ENCODE results near the gene FOXN4.
"Not testable (repeated sequence)": the region's sequence is repeated elsewhere in the genome, so short reads cannot be mapped to it uniquely, and the experiment has no call there.

The FOXN4 gene

DNA sequence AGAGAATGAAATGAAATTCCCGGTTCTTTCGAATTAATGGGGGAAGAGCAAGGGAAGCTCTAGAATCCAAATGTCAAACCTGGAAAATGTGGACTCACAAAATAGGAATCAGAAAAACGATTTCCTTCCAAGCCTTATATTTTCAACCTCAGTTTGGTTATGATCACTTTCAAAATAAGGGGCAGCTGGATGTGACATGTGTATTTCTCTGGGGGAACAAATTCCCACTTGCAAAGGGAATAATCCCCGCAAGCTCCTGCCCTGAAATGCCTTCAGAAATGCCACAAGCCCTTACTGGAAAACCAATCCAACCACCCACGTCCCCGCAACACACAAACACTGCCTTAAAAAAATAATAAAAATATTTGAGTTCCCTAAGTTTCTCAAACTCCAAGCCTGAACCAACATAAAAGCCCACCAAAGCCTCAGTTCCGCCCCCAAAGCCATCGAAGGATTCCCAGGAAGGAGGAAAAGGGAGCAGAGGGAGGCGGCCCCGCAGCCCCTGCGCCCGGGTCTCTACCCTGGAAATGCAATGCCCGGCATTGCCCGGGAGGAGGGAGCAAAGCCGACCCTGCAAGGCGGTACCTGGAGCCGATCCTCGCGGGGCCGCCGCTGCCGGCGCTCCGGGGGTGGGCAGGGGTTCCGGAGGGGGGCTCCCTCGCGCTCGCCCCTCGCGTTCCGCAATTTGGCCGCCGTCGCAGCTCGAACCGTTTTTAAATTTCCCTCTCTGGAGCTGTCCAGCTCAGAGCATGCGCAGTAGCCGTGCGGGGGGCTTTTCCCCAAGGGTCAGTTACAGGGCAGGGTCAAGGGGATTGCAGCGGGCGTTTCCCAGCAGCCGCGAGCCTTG lies at the start of gene FOXN4:
FOXN4 (minus strand) TSS at position 751 of the 847 bp plus-strand sequence. CDS start 963 bp downstream, outside the sequence.
- DNase-seq (ENCODE audit: low spot score), result no peak

DNA sequence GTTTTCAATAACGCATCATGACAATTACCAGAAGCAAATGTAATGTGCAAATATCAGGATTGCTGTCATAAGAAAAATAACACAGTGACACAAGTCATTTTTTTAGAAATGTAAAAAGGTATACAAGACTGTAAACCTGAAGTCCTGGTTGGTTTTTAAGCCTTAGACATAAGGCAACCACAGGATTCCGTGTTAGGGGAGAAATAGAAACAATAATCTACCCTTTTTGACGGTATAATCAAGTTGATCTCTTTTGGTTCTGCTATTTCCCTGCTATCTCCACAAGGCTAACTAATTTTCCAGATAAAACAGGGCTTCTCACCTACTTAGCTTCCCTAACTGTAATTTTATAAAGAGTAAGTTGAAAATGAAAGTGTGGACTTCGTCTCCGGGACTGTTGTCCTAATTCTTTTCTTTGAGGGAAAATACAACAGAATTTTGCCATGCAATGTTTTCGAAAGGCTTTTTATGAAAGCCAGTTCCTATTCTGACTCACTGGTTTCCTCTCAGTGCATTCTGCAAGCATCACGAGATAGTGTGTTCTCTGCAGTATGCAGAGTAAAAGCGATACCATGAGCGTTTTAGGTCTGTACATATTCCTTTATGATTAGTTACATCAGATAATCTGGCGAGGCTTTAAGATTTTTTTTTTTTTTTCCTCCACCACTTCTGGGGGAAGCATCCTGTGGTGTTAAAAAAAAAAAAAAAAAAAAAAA lies 49.2 kb upstream of the FOXN4 start:
- DNase-seq (ENCODE audit: low spot score), result peak; percentile 7

GRCh38 chr12:109357032-109357431 lies 47.9 kb upstream of the FOXN4 start:
- DNase-seq (ENCODE audit: low spot score), result no peak

DNA sequence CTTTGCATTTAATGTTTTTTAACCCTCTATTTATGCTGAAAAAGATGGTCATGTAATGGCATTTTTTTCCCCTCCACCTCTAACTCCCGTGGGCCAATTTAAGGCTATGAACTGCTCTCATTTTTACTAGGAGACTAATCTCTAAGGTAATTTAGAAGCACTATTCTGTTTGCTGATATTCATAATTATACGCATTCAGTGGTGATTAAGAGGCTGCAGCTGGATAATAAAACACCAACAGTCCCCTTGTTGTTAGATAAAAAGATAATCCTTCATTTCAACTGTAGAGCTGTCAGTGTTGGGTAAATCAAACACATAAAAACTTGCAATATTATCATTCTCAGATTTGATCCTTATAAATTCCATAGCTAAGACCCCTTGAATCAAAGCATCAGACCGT lies 47.5 kb upstream of the FOXN4 start:
- DNase-seq (ENCODE audit: low spot score), result no peak

- no peak for DNase-seq (ENCODE audit: low spot score)
These were observed 43.1 kb upstream of the FOXN4 start for GRCh38 chr12:109352184-109352583.

- DNase-seq (ENCODE audit: low spot score), result no peak
These were observed 38.5 kb upstream of the FOXN4 start, which contains the start of gene MYO1H for GRCh38 chr12:109347589-109347988. Gene MYO1H (plus strand): TSS chr12:109347900. CDS start chr12:109347961, 61 bp downstream.

- no peak for DNase-seq (ENCODE audit: low spot score)
These were observed 37.8 kb upstream of the FOXN4 start for GRCh38 chr12:109346920-109347319.

- DNase-seq (ENCODE audit: low spot score), result no peak
These were observed 36.3 kb upstream of the FOXN4 start for GRCh38 chr12:109345428-109345827.

GRCh38 chr12:109343677-109344076 lies 34.6 kb upstream of the FOXN4 start:
- no peak for DNase-seq (ENCODE audit: low spot score)

- DNase-seq (ENCODE audit: low spot score), result no peak
These were observed 27.5 kb upstream of the FOXN4 start for GRCh38 chr12:109336593-109336992.

DNA sequence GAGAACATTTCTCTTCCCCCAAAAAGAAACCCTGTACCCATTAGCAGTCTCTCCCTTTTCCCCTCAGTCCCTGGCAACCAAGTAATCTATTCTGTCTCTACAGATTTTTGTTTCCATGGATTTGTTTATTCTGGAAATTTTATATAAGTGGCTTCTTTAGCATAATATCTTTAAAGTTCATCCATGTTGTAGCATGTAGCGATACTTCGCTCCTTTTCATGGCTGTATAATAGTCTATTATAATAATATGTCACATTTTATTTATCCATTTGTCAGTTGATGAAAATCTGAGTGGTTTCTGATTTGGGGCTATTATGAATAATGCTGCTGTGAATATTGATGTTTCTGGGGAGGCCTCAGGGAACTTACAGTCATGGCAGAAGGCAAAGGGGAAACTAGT lies 25.8 kb upstream of the FOXN4 start:
- DNase-seq (ENCODE audit: low spot score), result no peak

DNA sequence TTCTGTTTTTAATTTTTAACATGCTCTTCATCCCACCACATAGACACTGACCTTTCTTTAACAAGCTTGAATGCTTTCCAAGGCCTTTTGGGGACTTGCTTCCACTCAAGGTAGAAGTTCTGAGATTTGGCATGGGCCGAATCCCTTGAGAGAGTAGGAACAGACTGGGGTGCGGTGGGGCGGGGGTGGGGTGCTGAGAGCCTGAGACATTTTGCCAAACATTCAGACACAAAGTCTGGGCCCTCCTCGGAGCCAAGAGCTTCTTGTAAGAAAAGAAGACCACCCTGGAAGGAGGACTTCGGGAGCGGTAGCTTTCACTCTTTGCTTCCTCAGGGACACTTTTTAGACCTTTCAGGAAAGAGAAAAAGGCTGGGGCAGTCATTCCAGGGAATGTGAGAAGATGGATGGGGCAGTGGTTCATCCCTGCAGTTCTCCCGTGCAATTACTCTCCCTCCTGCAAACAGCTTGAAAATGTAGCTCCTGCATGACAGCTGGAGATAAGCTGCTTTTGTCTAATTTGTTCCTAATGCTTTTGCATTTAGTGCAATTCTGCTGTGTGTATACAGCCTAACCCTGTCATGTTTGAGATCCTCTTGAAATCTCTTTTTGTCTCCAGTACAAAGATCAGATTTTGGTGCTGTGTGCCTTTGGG lies 22.3 kb upstream of the FOXN4 start:
- DNase-seq (ENCODE audit: low spot score), result no peak

- DNase-seq (ENCODE audit: low spot score), result no peak
These were observed 21.5 kb upstream of the FOXN4 start for GRCh38 chr12:109330282-109331230.

GRCh38 chr12:109329686-109330085 lies 20.6 kb upstream of the FOXN4 start:
- DNase-seq (ENCODE audit: low spot score), result no peak

DNA sequence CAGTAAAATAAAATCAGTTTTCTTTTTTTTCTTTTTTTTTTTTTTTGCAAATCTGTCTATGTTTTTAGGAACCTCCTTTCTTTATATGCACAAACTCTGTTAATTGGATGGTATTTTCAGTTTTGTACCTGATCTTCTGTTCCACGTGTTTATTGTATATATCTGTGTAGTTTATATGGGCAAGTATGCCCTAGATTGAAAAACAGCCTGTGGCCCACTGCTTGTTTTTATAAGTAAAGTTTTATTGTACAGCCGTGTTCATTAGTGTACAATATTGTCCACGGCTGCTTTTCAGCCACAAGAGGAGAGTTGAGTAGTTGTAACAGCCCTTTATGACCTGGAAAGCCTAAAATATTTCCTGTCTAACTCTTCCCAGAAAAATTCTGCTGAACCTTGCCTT lies 19.9 kb upstream of the FOXN4 start:
- DNase-seq (ENCODE audit: low spot score), result no peak

DNA sequence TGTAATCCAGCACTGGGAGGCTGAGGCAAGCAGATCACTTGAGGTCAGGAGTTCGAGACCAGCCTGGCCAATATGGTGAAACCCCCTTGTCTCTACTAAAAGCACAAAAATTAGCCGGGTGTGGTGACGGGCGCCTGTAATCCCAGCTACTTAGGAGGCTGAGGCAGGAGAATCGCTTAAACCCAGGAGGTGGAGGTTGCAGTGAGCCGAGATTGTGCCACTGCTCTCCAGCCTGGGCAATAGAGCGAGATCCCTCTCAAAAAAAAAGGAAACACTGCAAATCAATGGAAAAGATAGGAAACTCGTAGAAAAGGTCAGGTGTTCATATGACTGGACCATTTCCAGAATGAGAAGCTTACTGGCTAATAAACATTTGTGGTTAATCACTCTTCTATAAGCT lies 12.2 kb upstream of the FOXN4 start:
- DNase-seq (ENCODE audit: low spot score), result not testable (repeated sequence)

- no peak for DNase-seq (ENCODE audit: low spot score)
These were observed 1.4 kb upstream of the FOXN4 start for GRCh38 chr12:109310247-109311125.

DNA sequence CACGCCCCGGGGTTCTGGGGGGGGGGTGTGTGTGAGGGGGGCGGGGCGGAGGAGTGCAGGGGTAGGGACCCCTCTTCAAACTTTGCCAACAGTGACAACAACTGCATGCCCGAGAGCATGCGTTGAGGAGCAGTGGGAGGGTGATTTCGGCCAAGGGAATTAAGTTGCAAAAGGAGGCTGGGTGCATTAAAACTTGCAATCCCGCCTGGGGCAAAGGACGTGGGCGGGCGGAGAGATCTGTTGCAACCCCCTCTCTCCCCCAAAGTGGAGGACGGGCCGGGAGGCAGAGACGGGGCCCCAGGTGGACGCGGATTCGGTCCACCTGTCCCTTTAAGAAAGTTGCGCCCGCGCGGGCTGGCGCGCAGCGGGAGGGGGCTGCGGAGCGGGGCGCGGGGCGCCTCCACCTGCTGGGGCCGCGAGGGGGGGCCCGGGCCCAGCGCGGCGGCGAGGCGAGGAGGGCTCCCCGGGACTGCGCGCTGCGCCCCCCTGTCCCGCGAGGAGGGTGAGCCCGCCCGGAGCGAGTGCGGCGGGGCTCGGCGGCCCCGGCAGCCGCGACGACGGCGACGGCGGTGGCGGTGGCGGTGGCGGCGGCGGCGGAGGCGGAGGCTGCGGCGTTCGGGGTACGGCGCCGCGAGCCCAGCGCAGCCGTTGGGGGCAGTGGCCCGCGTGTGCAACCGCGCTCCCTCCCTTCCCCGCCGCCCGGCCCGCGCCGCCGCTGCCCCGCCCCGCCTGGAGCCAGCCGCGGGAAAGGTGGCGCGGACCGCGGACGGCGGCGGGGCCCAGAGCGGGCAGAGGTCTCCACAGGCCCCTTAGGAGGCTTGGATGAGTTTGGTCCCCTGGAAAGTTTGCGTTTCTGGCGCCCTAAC lies 530 bp upstream of the FOXN4 start:
- DNase-seq (ENCODE audit: low spot score), result no peak

GRCh38 chr12:109307051-109307450 lies 2.0 kb downstream of the FOXN4 start:
- DNase-seq (ENCODE audit: low spot score), result no peak

DNA sequence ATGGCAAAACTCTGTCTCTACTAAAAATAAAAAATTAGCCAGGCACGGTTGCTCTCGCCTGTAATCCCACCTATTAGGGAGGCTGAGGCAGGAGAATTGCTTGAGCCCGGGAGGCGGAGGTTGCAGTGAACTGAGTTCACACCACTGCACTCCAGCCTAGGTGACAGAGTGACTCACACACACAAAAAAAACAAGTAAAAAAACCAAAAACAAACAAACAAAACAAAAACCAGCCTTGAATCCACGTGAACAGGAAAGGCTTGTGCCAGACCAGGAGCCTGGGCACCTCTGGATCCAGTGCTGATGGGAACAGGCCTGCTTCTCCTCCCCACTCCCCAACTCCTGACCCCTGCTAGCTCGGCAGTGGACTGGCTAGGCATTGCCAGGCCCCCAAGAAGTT lies 3.5 kb downstream of the FOXN4 start:
- no peak for DNase-seq (ENCODE audit: low spot score)
